Left colon (tissue), 2 donors: Measurements from ENCODE around the gene HMCN2. TPM values are rescaled to one million over a fixed set of nuclear protein-coding genes. Genes with fewer than 3 reads are reported as not detected.

Source experiments
- ATAC-seq: fragments of 200-7000 bp; cut with Tn5 transposase; one replicate; pipeline ENCODE4 v1.9.1; 2020; ENCODE audit warnings: mild to moderate bottlenecking, moderate library complexity
- DNase-seq, 2 donors: peaks; one replicate each; pipeline ENCODE4 v3.0.0-alpha.2; 2020
- intact Hi-C, 2 donors: fragments of 100-400 bp; cut with DNase I in 1 of 2; cut with micrococcal nuclease in 1 of 2; formaldehyde crosslinking; loops; one replicate each; pipeline versions ENCODE4 v1.11.2 to v1.14.0; 2022; cut with DNase I, micrococcal nuclease
- total RNA-seq, 2 donors: library from RNA; stranded (reverse); fragmentation: NEBNext Ultra II Directional; extraction: Animal tissue kit (Norgen Biotek cat#: 25700); gene quantifications; one replicate each; pipeline ENCODE4 v1.2.1, GENCODE V29; 2021
- donor health status: DM: no; HTN: no; CAD: no.
- donor health status: DM: yes; HTN: yes; CAD: no.

The HMCN2 gene
- total RNA-seq, 2 donors from 2014 or later: 19.1 to 23.3 TPM

GRCh38 chr9:130300739-130301138, 35.2 kb downstream of the HMCN2 start:
- DNase-seq (no peak), ATAC-seq (no peak)
- intact Hi-C loops: no loop called here

GRCh38 chr9:130301483-130302286, 36.1 kb downstream of the HMCN2 start:
- DNase-seq (peak; percentile 43 to 68), ATAC-seq (no peak)
- intact Hi-C loops: no loop called here

- intact Hi-C loops: no loop called here
- ATAC-seq (no peak), DNase-seq (no peak)
Observed at GRCh38 chr9:130302785-130303612, 37.4 kb downstream of the HMCN2 start.

DNA sequence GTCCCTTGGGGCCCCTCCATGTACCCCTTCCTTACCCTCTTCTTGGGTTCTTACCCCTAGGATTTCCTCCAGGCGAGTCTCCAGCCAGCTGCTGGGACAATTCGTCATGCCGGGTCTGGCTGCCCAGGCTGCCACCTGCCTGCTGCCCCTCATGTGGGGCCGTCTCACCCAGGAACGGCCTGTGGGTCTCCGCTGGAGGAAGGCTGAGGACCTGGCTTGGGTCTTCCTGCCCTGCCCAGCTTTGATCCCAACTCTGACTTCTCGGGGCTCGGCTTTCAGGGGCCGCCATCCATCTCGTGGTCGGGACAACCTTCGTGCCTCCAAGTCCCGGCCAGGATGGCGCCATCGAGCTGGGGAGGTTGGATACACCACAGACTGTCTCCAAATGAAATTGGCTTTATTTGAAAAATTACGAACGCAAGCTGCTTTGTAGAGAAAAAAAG, 38.1 kb downstream of the HMCN2 start:
- DNase-seq (no peak), ATAC-seq (no peak)
- intact Hi-C loops: no loop called here

DNA sequence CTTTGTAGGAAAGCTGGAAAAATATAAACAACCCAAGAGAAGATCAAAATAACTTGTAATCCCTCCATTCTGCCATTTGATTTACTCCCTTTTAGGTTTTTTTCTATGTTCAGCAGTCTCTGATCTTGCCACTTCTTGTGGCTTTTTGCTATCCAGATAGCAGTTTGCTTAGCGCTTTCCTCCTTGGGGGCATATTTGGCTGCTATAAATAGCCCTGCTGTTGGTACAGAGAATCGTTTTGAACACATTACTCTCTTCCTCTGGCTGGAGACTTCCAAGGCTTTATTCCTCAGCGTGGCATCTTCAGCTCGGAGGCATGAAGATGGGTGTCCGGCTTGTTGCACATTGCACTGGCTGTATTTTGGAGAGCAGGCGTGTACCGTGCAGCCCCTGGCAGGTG, 38.6 kb downstream of the HMCN2 start:
- ATAC-seq (no peak), DNase-seq (no peak)
- intact Hi-C loops: no loop called here

- DNase-seq (no peak), ATAC-seq (no peak)
- intact Hi-C loops: no loop called here
Observed at GRCh38 chr9:130304643-130305042, 39.1 kb downstream of the HMCN2 start.

DNA sequence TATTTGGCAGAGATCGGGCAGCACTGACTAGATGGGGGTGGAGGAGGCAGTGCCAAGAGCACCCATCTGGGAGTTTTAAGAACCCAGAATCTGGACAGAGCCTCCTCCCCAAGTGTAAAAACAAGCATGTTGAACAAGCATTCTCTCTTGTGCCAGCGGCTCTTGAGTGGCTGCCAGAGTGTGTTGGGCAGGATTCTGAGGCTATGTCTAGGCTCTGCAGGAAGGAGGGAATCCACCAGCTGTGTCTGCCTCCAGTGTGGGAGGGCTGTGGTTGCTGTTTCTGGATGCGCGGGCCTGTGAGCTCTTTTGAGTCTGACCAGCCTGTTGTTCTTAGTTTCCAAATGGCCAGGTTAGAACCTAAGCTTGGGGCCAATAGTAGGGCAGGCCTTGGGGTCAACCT, 39.8 kb downstream of the HMCN2 start:
- intact Hi-C loops: no loop called here
- ATAC-seq (no peak), DNase-seq (peak in 1 of 2 donors; percentile 53)

DNA sequence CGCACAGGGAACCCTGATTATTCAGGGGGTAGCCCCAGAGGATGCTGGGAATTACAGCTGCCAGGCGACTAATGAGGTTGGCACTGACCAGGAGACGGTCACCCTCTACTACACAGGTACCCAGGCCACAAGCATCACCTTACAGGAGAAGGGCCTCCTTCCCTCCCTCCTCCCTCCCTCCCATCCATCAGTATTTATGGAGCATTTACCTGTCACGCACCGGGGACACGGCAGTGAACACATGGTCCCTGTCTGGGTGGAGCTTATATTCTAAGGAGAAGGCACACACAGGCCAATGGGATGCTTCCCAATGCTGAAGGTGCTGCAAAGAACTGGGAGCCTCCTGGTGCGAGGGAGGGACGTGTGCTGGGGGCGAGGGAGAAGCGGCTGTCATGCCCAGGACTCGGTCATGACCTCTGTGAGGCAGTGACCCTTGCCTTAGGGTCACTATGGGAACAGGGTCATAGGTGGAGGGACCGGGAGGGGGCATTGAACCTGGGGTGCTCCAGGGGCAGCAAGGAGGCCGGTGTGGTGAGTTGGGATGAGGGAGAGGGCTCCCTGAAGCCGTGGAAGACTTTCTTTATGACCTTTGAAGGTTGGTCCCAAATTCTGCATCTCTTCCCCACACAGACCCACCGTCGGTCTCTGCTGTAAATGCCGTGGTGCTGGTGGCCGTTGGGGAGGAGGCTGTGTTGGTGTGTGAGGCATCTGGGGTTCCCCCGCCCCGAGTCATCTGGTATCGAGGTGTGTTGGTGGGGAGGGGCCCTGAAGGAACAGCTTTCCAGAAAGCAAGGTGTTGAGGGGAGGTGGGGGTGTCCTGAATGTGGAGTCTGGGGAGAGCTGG, 41.5 kb downstream of the HMCN2 start:
- intact Hi-C loops: no loop called here
- DNase-seq: no peak
- ATAC-seq: no peak

DNA sequence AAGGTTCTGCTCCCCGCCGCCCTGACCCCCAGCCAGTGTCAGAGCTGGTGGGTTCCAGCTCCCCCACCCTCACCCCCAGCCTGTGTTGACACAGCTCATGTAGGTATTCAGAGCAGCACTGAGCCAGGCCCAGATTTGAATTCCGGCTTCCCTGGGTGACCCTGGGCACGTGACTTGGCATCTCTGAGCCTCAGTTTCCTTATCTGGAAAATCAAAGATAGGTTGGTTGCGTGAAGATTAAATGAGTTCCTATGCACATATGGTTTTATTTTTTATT, 42.0 kb downstream of the HMCN2 start:
- intact Hi-C loops: no loop called here
- DNase-seq (no peak), ATAC-seq (no peak)

DNA sequence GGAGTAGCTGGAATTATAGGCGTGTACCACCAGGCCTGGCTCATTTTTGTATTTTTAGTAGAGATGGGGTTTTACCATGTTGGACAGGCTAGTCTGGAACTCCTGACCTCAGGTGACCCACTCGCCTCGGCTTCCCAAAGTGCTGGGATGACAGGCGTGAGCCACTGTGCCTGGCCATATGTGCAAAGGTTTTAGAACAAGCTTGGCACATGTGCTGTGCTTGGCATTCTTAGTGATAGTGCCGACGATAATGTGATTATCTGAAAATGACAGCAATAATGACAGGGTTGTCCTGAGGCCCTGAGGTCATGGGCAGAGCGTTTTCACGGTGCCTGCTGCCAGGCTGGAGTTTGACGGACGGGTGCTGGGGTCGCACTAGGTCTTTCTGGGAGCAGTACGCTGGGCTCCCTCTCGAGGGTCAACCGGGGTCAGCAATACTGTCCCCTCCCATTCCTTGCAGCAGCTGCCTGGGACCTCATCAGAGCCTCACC, 42.6 kb downstream of the HMCN2 start:
- intact Hi-C loops: no loop called here
- DNase-seq (no peak), ATAC-seq (no peak)

DNA sequence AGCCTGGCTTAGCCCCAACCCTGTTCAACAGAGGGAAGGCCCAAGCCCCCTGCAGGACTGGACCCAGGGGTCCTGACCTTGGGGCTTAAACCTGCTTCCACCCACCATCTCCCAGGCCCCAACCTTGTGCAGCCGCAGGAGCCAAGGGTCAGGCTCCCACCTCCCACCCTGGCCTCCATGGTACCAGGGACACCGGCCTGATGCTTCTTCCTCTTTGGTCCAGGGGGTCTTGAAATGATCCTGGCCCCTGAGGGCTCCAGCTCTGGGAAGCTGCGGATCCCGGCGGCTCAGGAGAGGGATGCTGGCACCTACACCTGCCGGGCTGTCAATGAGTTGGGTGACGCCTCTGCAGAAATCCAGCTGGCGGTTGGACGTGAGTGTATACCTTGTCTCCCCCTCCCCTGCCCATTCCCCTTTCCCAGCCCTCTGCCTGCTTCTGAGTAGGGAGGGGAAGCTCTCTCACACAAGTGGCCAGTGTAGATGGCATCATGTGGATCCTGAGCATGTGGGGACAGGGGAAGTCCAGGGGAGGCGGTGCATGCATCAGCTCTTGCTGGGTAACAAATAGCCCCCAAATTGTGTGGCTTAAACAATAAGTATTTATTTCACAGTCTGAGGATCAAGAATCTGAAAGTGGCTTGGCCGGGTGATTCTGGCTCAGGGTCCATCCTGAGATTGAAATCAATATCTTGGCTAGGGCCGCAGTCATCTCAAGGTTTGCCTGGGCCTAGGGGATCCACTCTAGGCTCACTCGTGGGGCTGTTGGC, 44.3 kb downstream of the HMCN2 start:
- ATAC-seq (no peak), DNase-seq (no peak)
- intact Hi-C loops: no loop called here

DNA sequence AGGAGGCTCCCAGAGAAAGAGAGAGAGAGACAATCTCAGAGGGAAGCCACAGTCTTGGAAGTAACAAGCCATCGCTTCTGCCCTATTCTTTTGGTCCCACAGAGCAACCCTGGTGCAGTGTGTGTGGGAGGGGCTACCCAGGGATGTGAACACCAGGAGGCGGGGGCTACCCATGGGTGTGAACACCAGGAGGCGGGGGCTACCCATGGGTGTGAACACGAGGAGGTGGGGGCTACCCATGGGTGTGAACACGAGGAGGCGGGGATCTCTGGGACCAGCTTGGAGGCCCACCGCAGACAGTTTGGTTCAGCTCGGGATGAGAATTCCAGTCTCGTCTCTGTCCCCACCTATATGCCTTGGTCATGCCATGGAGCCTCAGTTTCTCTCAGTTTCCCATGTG, 44.9 kb downstream of the HMCN2 start:
- intact Hi-C loops: no loop called here

DNA sequence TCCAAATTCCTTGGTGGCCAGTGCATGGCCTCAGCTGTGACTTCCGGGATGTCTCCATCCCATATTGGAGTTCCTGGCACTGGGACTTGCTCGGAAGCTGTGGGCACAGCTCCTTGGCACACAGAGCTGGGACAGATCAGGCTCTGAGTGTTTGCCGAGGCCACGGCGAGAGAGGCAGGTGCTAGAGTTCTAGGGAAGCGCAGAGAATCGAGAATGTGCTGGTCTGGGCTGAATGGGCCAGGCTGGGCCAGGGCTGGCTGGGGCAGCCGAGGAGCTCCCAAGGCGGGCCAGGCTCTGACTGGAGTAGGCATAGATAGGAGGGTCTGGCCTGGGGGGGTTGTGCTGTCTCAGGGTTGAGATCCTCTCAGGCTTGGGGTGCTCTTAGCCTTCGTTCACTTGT, 45.4 kb downstream of the HMCN2 start:
- DNase-seq (no peak), ATAC-seq (no peak)
- intact Hi-C loops: no loop called here

More for the DNA sequence above, 44.9 kb downstream of the HMCN2 start:
- ATAC-seq (no peak), DNase-seq (no peak)

DNA sequence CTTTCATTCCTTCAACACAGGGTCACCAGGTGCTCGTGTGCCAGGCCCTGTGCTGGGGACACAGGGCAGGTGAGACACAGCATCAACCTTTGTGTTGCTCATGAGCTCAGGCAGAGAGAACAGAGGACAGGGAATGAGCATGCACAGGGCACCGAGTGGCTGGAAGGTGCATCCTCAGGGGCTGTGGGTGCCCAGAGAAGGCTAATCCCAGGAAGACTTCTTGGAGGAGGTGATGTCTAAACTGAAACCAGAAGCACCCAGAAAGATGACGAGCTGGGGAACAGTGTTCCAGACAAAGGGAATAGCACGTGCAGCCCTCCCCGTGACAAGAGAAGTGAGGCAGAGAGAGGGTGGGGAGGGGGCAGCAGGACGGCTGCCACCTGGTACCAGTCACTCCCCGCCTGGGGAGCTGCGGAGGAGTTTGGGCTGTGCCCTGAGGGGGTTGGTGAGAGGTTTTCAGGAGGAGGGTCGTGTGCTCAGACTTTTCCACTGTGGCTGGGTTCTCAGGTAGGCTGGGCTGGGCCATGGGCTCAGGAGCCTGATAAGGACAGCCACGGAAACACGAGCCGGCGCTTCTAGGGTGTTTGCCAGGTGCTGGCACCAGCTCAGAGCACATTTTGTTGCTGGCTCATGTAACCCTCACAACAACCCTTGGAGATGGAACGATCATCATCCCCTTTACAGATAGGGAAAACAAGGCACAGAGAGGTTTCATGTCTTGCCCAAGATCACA, 46.0 kb downstream of the HMCN2 start:
- intact Hi-C loops: no loop called here
- DNase-seq: no peak
- ATAC-seq: no peak

- peak; percentile 96 for ATAC-seq
Observed at GRCh38 chr9:130313103-130313858, 47.7 kb downstream of the HMCN2 start.

GRCh38 chr9:130315446-130316226, 50.1 kb downstream of the HMCN2 start:
- intact Hi-C loops: no loop called here
- no peak for ATAC-seq
- DNase-seq: no peak

More at GRCh38 chr9:130313103-130313858, 47.7 kb downstream of the HMCN2 start:
- peak in 1 of 2 donors; percentile 37 for DNase-seq
- intact Hi-C loops: no loop called here

DNA sequence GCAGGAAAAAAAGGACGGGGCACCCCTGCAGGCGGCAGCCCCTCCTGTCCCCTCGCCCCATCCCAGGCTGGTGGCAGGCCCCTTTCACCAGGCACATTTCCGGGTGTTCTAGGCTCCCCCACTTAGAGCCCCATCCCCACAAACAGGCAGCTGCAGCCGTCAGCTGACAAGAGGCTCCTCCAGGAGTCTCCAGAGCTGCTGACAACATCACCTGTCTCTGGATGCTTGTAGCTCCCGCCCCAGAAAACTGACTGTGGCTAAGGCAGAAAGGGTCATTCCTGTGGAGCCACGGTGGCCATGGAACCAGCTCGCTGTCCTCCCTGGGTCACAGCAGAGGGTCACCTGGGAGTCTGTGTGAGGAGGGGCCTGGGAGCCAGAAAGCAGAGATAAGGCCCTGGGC, 50.9 kb downstream of the HMCN2 start:
- intact Hi-C loops: no loop called here
- ATAC-seq (no peak), DNase-seq (no peak)
